ENCODE data around the gene HGD.
A peak's percentile ranks its signal among the peaks of the same experiment; 100 is the strongest.
"Not testable (repeated sequence)": the region's sequence is repeated elsewhere in the genome, so short reads cannot be mapped to it uniquely, and the experiment has no call there.

HGD gene

GRCh38 chr3:120682095-120682681 is at the start of gene HGD:
HGD (minus strand) TSS chr3:120682239; CDS start chr3:120682111, 128 bp downstream.
- no peak for FAIRE-seq
- no peak for DNase-seq (ENCODE audit: insufficient read length, low spot score)
- TF ChIP-seq CTCF (IDR thresholded peaks at IDR 0.05; ENCODE audit: insufficient read depth, missing control alignments) = no peak

- no peak for DNase-seq (ENCODE audit: insufficient read length, low spot score)
- TF ChIP-seq CTCF (IDR thresholded peaks at IDR 0.05; ENCODE audit: insufficient read depth, missing control alignments) = no peak
- peak; percentile 16 for FAIRE-seq
Observed at GRCh38 chr3:120730576-120731542, 48.8 kb upstream of the HGD start.

GRCh38 chr3:120726791-120727190 is 44.8 kb upstream of the HGD start:
- DNase-seq (ENCODE audit: insufficient read length, low spot score) (no peak), FAIRE-seq (no peak)
- no peak for TF ChIP-seq CTCF (IDR thresholded peaks at IDR 0.05; ENCODE audit: insufficient read depth, missing control alignments)

- not testable (repeated sequence) for DNase-seq (ENCODE audit: insufficient read length, low spot score); FAIRE-seq
Observed at GRCh38 chr3:120719167-120719834, 37.3 kb upstream of the HGD start.

GRCh38 chr3:120713262-120713661 is 31.2 kb upstream of the HGD start:
- TF ChIP-seq CTCF (IDR thresholded peaks at IDR 0.05; ENCODE audit: insufficient read depth, missing control alignments) = no peak
- peak; percentile 68 for FAIRE-seq
- DNase-seq (ENCODE audit: insufficient read length, low spot score) = no peak

GRCh38 chr3:120710369-120710768 is 28.3 kb upstream of the HGD start:
- TF ChIP-seq CTCF (IDR thresholded peaks at IDR 0.05; ENCODE audit: insufficient read depth, missing control alignments) = no peak
- FAIRE-seq = peak; percentile 99
- no peak for DNase-seq (ENCODE audit: insufficient read length, low spot score)

GRCh38 chr3:120708408-120708807 is 26.4 kb upstream of the HGD start:
- TF ChIP-seq CTCF (IDR thresholded peaks at IDR 0.05; ENCODE audit: insufficient read depth, missing control alignments) = no peak
- DNase-seq (ENCODE audit: insufficient read length, low spot score) = no peak
- FAIRE-seq = peak; percentile 56

Measured in D721Med (cell line).